ENCODE data around the gene GRPEL1.

The GRPEL1 gene

GRCh38 chr4:7068279-7068842 is 497 bp upstream of the GRPEL1 start:
- no peak for TF ChIP-seq CTCF (IDR thresholded peaks at IDR 0.05; ENCODE audit: control extremely low read depth, extremely low read depth, low read depth, missing control alignments)
- CTCF ChIA-PET: interaction anchor here (0.8 to 7.3 kb wide), 19 partner anchors 10 to 349 kb away, joined by 3 to 115 read pairs (median 5); partner anchors contain the start of genes TADA2B and TBC1D14
- no peak for DNase-seq (ENCODE audit: extremely low spot score)
- POLR2A ChIA-PET: interaction anchor here (0.6 to 1.6 kb wide), 10 partner anchors 10 to 238 kb away, joined by 3 to 16 read pairs (median 4); partner anchors contain the start of gene TADA2B

GRCh38 chr4:7067126-7067451 is 775 bp downstream of the GRPEL1 start:
- POLR2A ChIA-PET: interaction anchor here (1.1 to 1.6 kb wide), 4 partner anchors 8 to 24 kb away, joined by 3 to 16 read pairs (median 6); partner anchors contain the start of gene TADA2B
- DNase-seq (ENCODE audit: extremely low spot score): no peak
- no peak for TF ChIP-seq CTCF (IDR thresholded peaks at IDR 0.05; ENCODE audit: control extremely low read depth, extremely low read depth, low read depth, missing control alignments)
- CTCF ChIA-PET: interaction anchor here (0.9 to 7.3 kb wide), 14 partner anchors 8 to 740 kb away, joined by 3 to 115 read pairs (median 4); partner anchors contain the start of gene TADA2B

- ChIA-PET CTCF (interaction anchor here (0.9 to 7.3 kb wide), 10 partner anchors 10 to 739 kb away, joined by 3 to 115 read pairs (median 6); partner anchors contain the start of gene TADA2B), POLR2A (interaction anchor here (0.6 to 1.1 kb wide), 2 partner anchors 11 to 274 kb away, joined by 3 to 4 read pairs; no protein-coding TSS in a partner anchor)
- no peak for DNase-seq (ENCODE audit: extremely low spot score)
These were observed 1.4 kb downstream of the GRPEL1 start for GRCh38 chr4:7066493-7066892.

DNA sequence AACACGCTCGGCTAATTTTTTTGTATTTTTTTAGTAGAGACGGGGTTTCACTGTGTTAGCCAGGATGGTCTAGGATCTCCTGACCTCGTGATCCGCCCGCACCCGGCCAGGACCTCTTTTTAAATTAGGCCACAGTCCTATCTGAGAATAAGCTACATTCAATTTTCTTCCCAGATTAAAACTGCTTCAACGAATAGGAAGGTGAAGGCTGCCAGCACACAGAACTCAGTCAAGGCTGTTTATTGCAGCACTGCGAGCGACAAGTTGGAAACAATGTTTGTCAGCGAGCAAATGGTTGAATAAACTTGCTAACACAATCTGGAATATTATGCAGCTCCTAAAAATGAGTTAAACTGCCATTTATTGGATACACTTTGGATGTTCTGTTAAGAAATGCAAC is 1.9 kb downstream of the GRPEL1 start:
- CTCF ChIA-PET: interaction anchor here (1.3 to 7.3 kb wide), 7 partner anchors 9 to 736 kb away, joined by 3 to 115 read pairs (median 8); partner anchors contain the start of gene TADA2B
- POLR2A ChIA-PET: no interaction called here
- TF ChIP-seq CTCF (IDR thresholded peaks at IDR 0.05; ENCODE audit: control extremely low read depth, extremely low read depth, low read depth, missing control alignments): no peak
- DNase-seq (ENCODE audit: extremely low spot score): no peak

More at GRCh38 chr4:7066493-7066892, 1.4 kb downstream of the GRPEL1 start:
- TF ChIP-seq CTCF (IDR thresholded peaks at IDR 0.05; ENCODE audit: control extremely low read depth, extremely low read depth, low read depth, missing control alignments): no peak

- no peak for DNase-seq (ENCODE audit: extremely low spot score)
- ChIA-PET CTCF (interaction anchor here (0.7 to 7.0 kb wide), 6 partner anchors 8 to 76 kb away, joined by 3 to 45 read pairs (median 4); partner anchors contain the start of gene TADA2B), POLR2A (no interaction called here)
- TF ChIP-seq CTCF (IDR thresholded peaks at IDR 0.05; ENCODE audit: control extremely low read depth, extremely low read depth, low read depth, missing control alignments): no peak
These were observed 4.5 kb downstream of the GRPEL1 start for GRCh38 chr4:7063362-7063761.

- no peak for DNase-seq (ENCODE audit: extremely low spot score)
- ChIA-PET POLR2A (no interaction called here), CTCF (interaction anchor here (0.7 to 7.0 kb wide), 8 partner anchors 9 to 75 kb away, joined by 3 to 45 read pairs (median 3); partner anchors contain the start of gene TADA2B)
- TF ChIP-seq CTCF (IDR thresholded peaks at IDR 0.05; ENCODE audit: control extremely low read depth, extremely low read depth, low read depth, missing control alignments): no peak
These were observed 5.0 kb downstream of the GRPEL1 start for GRCh38 chr4:7062816-7063215.

Data from GM10248 (cell line).